GM18951 (cell line): ENCODE measurements around the gene SLC5A3.

Experiments used
- POLR2A ChIP-seq: IDR thresholded peaks from 4 replicates; pipeline ENCODE4 v1.6.1; 2011; ENCODE audit warnings: mild to moderate bottlenecking; ENCODE audit not compliant: insufficient read length, insufficient read depth; ENCODE audit errors: extremely low read depth
- in situ Hi-C: fragments of 300-500 bp; cut with MboI; formaldehyde crosslinking; loops from one replicate; pipeline ENCODE4 v1.12.0; 2022; ENCODE audit warnings: low sequenced_read_pairs, mixed read lengths, inconsistent platforms; ENCODE audit not compliant: unreplicated experiment

The SLC5A3 gene

DNA sequence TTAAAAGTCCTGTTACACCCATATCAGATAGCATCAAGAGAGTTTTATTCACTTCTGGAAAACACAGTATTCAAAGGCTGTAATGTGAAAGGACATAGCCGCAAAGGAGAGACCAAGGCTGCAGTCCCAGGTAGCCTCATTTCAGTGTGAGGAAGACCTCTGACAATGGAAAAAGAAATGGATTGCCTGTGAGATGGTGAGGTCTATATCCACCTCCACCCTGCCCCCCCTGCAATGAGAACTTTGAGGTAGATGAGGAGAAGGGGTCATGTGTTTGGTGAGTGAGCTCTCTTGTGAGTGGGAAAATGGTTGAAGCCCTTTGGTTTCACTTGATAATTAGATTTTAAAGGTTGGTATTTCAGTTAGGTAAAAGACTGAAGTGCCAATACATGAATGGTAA is 3.5 kb downstream of the SLC5A3 start:
- TF ChIP-seq POLR2A, result no peak
- in situ Hi-C loops, result no loop called here

DNA sequence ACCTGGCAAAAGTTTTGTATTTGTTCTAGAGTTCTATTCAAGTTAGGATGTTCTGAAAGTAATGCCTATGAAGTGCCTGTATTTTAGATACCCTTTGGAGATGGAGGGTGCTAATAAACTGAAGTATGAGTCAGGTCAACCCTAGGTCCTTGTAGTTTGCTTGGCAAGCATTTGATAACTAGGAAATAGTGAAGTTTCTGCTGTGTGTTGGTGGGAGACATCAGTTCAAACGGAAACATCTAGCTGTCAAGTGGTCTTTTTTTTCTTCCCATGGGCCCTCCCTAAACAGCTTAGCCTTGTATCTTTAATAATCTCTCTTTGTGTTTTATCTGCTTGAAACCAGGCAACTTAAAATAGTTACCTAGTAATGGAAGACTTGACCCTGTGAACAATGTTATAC is 4.5 kb downstream of the SLC5A3 start:
- TF ChIP-seq POLR2A, result no peak
- in situ Hi-C loops, result no loop called here

DNA sequence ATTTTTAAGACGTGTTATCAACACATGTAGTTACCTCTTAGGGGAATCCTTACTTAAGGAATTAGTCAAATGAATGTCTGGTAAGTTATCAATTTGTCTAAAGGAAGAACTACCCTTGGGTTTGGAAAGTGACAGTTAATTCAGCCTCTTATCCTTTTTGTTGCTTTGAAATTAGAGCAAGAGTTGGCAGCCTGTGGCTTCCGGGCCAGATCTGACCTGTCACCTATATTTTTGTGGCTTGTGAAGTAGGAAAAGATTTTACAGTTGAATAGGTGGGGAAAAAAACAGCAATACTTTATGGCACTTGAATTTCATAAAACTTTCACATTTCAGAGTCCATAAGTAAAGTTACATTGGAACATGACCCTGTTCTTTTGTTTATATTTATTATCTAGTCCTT is 5.5 kb downstream of the SLC5A3 start:
- no peak for TF ChIP-seq POLR2A
- in situ Hi-C loops, result no loop called here

DNA sequence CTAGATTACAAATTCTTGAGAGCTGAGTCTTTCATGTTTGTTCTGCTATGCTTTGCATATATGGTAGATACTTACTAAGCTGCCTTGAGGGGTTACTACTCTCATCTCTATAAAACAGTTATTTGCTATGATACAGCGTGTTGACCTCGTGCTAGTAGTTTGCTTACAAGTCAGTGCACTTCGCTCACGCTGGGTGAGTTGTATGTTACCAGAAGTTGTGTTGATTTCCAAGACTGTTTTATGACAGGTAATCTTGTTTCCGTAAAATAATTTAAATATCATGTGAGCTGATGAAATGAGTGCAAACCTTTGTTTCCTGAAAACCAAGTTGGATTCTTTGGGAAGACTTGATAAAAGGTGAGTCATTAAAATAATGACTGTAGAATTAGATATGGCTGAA is 7.3 kb downstream of the SLC5A3 start:
- in situ Hi-C loops, result no loop called here
- no peak for TF ChIP-seq POLR2A

DNA sequence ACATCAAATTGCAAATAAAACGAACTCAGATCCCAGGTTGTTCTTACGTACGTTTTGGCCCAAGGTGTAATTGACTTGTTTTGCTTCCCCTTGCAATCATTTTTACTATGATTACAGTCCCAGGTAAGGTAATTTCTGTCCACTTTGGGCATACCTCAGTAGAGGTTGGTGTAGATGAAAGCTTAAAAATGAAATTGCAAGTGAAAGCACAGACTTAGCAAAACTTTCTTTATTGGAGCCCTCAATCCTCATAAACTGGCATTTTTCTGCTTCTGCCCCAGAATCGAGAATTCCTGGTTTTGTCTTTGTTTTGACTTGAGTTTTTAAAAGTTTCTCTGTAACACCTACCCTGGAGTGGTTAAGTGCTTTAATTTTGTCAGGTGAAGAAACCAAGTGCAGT is 9.4 kb downstream of the SLC5A3 start:
- in situ Hi-C loops, result no loop called here
- TF ChIP-seq POLR2A, result no peak

DNA sequence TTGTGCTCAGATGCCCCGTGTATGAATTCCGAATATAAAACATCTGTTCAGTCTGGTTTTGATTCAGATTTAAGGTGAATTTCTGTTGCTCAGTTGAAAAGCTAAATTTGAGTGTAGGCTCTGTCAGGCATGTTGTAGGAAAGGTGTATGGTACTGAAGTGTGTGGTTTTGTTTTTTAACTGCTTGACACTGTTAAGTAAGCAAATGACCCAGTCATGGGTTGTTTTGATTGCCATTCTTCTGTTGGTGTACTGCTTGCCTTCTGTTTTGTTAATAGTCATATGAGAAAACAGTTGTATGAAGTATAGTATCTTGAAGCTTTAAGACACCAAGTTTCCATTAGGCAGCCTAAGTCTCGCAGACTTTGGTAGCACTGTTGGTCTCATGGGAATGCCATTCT is 10.0 kb downstream of the SLC5A3 start:
- TF ChIP-seq POLR2A, result no peak
- in situ Hi-C loops, result no loop called here

DNA sequence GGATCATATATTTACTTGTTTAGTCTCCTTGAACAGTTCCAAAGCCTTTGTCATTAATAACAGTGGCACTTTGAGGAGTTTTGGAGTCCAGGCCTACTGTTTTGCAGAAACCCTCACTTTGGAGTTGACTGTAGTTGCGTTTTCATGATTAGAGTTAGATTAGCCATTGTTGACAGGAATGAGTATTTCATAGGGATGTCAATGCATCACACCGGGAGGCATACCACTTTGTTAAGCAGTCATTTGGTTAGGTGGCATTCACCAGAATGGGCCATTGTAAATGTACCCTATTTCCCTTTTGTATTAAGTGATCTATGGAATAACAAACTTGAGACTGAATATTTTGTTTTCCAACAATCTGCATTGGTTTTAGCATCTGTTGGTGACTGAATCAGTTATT is 11.8 kb downstream of the SLC5A3 start:
- in situ Hi-C loops, result no loop called here
- TF ChIP-seq POLR2A, result no peak

DNA sequence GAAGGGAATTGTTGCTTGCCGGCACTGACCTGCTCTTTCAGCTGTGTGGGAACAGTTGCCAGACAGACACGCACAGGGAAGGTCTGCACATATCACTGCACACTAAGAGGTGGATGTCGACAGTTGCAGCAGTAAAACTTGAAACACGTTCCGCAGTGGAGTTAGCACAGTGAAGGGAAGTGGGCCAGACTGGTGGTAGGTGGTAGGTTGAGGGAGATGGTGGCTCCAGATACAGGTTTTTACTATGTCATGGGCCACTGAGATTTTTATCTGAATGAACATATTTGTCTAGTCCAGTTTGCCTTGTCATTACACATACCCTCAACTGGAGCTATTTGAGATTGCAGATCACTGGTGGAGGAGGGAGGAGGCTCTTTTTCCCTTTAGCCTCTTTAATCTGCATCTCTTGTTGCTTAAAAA is 13.5 kb downstream of the SLC5A3 start:
- in situ Hi-C loops, result no loop called here
- no peak for TF ChIP-seq POLR2A

DNA sequence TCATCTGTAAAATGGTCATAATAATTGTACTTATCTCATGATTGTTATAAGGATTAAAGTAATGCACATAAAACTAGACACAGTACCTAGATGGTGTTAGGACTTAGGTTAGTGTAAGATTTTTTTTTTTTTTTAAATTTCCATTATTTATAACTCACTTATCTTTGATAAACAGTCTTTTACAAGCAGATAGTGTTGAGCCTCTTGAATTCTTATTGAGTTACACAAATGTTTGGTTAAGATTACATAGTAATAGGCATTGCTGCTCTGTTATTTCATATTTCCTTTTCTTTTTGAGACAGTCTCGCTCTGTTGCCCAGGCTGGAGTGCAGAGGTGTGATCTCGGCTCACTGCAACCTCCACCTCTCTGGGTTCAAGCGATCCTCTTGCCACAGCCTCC is 15.4 kb downstream of the SLC5A3 start:
- in situ Hi-C loops, result no loop called here
- no peak for TF ChIP-seq POLR2A

DNA sequence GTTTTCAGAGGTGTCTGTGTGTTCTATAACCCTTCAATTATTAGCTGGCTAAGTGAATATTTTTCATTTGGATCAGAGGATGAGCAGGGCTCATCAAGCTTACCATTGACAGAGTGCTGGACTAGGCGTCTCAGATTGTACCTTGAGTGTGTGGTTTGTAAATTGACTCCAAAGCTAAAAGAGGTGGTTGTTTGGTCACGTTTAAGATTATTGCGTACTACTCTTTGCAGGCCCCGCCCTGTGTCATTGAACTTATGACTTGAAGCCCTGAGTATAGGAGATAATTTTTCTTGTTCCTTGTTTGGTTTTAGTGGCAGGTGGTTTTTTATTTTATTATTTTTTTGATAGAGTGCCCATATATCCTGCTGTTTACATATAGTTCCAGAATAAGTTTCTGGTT is 17.7 kb downstream of the SLC5A3 start:
- no peak for TF ChIP-seq POLR2A
- in situ Hi-C loops, result no loop called here

DNA sequence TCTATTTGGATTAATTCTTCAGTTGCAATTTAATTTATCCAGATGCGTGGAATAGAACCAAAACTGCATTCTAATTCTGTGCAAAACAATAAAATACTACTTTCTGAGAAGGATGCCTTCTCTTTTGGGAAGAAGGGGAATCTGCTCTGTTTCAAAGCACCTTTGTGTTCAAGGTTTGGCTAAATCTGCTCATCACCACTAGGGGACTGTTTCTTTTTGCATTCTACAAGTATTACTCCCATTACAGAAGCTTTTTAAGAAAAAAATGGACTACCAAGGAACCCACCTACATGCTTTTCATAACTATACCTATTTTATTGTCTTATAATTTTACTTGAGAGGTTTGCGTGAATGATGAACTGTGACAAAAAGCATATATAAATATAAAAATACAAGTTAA is 18.2 kb downstream of the SLC5A3 start:
- no peak for TF ChIP-seq POLR2A
- in situ Hi-C loops, result no loop called here

DNA sequence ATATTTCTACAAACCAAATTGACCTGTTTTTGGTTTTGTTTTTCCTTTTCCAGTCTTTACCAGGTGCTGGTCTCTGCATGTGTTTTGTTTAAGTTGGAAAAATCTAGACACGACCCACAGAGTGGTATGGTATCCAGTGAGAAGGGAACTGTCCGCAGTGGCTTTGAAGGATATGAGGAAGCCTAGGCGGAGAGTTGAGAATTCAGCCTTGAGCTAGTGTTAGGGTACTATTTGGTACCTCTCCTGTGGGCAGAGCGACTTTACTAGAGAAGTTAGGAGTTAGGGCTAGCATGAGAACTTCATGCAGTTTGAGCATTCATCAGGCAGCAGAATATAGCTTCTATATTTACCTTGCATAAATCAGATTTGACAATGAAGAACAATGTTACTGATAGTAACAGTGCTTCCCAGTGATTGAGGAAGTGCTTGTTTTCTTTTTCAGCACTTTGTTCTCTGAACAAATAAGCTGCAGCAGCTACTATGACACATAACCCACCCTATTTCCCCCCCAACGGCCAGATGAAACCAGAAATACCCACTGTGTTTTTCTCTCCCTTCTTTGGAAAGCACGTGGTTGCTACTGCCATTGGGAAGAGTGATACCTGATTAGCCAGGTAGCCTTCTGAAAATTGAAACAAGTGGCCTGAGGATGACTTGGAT is 19.0 kb downstream of the SLC5A3 start:
- no peak for TF ChIP-seq POLR2A
- in situ Hi-C loops, result no loop called here

DNA sequence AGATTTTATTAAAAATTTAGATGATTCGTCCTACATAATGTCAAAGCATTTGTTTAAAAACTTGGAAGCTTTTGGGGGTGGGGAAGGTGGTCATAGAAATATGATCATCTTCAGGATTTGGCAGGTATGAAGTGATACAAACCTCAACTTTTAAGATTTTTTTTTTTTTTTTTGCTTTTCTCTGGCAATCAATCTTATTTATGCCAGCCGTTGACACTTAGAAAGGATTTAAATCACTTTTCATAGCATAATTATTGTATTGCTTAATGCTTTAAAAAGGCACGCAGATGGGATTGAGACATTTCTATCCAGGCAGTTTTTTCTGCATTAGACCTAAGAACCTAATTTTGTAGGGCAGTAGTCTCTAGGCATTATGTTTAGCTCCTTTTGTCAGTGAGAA is 19.7 kb downstream of the SLC5A3 start:
- in situ Hi-C loops, result no loop called here

DNA sequence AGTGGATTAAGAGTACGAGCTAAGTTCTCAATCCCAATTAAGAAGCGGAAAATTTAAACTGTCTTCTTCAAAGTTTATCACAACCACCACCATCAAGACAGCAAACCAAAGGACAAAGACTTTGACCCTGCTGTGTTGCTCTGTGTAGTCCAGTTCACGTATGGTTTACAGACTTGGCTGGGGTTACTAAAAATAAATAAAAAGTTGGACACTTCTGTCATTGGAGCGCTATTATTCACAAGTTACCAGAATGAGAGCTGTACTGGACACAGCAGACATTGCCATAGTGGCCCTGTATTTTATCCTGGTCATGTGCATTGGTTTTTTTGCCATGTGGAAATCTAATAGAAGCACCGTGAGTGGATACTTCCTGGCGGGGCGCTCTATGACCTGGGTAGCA is 21.6 kb downstream of the SLC5A3 start:
- TF ChIP-seq POLR2A, result no peak
- in situ Hi-C loops, result no loop called here

More for the DNA sequence above, 19.7 kb downstream of the SLC5A3 start:
- no peak for TF ChIP-seq POLR2A

DNA sequence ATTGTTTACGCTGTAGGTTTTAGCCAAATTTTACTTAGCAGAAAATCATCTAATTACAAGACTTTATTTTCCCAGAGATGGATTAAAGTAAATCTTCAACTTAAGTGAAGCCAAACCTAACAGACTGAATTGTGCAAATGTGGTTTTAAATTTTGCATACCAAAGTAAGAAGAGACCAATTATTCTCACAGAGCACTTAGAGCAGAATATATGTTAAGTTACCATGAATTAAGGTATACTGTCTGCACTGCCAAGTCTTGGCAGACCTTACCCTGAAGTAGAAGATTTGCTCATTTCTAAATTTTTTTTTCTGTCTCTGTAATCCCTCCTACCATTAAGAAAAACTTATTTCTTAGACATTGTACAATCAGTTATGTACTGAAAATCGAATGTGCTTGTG is 24.1 kb downstream of the SLC5A3 start:
- TF ChIP-seq POLR2A, result no peak
- in situ Hi-C loops, result no loop called here
